GM23248 (cell line): ENCODE measurements around the gene S100PBP.

Experiments
- EZH2 ChIP-seq: fragments of 200-600 bp; sonication (generic); IDR thresholded peaks from 2 replicates; pipeline ENCODE4 v1.6.1; 2018; ENCODE audit warnings: antibody characterized with exemption, mild to moderate bottlenecking; ENCODE audit not compliant: insufficient read depth, poor library complexity, severe bottlenecking
- EZH2phosphoT487 ChIP-seq: fragments of 200-600 bp; sonication (generic); IDR thresholded peaks from 2 replicates; pipeline ENCODE4 v1.6.1; 2018; ENCODE audit warnings: antibody characterized with exemption, moderate library complexity, mild to moderate bottlenecking, low read depth; ENCODE audit not compliant: insufficient read depth

GRCh38 chr1:32863881-32864245 lies 46.4 kb downstream of the S100PBP start:
- TF ChIP-seq EZH2 (no peak), EZH2phosphoT487 (no peak)
